Measurements from ENCODE around the gene GLRA3. TPM values are rescaled to one million over a fixed set of nuclear protein-coding genes. Genes with fewer than 3 reads are reported as not detected.

The GLRA3 gene
- total and polyA plus RNA-seq, 8 donors, result 0.03 to 0.11 (median 0.04) TPM; not detected in 3

GRCh38 chr4:174658246-174658645 lies 170.8 kb downstream of the GLRA3 start:
- Histone ChIP-seq H3K9me3 (no peaks in the 10 kb centered on the region), H3K36me3 (no peaks in the 10 kb centered on the region), H3K27me3 (peaks cover 0 to 3% of the 10 kb centered on the region in 2 donors), H3K27ac (no peak overlapping the region), H3K4me3 (no peak overlapping the region), H3K4me1 (no peaks in the 10 kb centered on the region)
- ATAC-seq, result no peak
- DNase-seq, result no peak
- TF ChIP-seq CTCF (IDR thresholded peaks at IDR 0.05), result no peak
- intact Hi-C loops (cut with DNase I), result no loop called here

DNA sequence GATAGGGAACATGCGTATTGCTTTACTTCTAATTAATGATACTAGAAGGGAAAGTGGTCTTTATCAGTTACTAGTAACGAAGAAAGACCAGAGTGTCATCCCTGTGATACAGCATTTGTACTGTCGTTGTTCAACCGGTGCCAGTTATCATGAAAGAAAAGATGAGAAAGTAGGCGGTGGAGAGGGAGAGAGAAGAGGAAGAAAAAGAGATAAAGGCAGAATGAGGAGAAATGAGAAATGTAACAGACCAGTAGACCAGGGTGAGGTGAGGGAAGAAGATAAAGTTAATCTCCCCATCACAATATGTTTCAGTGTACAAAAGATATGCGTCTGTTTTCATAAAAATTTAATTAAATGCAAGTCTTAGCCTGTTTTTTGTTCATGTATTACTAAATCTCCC lies 171.6 kb downstream of the GLRA3 start:
- Histone ChIP-seq H3K4me1 (no peaks in the 10 kb centered on the region), H3K4me3 (no peak overlapping the region), H3K27ac (no peak overlapping the region), H3K27me3 (peaks cover 0 to 3% of the 10 kb centered on the region in 2 donors), H3K9me3 (no peaks in the 10 kb centered on the region), H3K36me3 (no peaks in the 10 kb centered on the region)
- no peak for TF ChIP-seq CTCF (IDR thresholded peaks at IDR 0.05)
- ATAC-seq (no peak), DNase-seq (no peak)
- intact Hi-C loops (cut with DNase I), result no loop called here

DNA sequence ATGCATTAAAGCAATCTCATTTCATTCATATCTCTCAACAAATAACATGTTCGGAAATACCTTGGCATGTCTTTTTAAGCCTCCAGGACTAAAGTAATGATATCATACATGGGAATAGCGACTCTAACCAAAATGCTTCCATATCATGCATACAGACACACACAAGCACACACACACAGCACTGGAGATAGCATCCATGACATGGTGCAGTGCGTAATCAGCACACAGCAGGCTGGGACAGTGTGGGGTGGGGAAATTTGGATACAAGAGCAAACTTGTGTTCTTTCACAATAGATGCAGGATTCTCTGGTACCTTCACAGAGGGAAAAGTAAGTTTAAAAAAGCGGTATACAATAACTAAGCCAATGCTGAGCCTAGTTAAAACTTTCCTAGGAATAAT lies 174.4 kb downstream of the GLRA3 start:
- Histone ChIP-seq H3K4me1 (no peaks in the 10 kb centered on the region), H3K36me3 (no peaks in the 10 kb centered on the region), H3K27me3 (peaks cover 0 to 3% of the 10 kb centered on the region in 2 donors), H3K9me3 (no peaks in the 10 kb centered on the region), H3K4me3 (no peak overlapping the region), H3K27ac (no peak overlapping the region)
- intact Hi-C loops (cut with DNase I), result no loop called here
- no peak for TF ChIP-seq CTCF (IDR thresholded peaks at IDR 0.05)
- ATAC-seq (no peak), DNase-seq (no peak)

- H3K4me1 ChIP-seq, result no peaks in the 10 kb centered on the region
- no peaks in the 10 kb centered on the region for H3K36me3 ChIP-seq
- no peaks in the 10 kb centered on the region for H3K9me3 ChIP-seq
- intact Hi-C loops (cut with DNase I), result no loop called here
- H3K27ac ChIP-seq, result no peak overlapping the region
- ATAC-seq (no peak), DNase-seq (no peak)
- H3K27me3 ChIP-seq, result no peaks in the 10 kb centered on the region
- TF ChIP-seq CTCF (IDR thresholded peaks at IDR 0.05), result no peak
- no peak overlapping the region for H3K4me3 ChIP-seq
Measured at GRCh38 chr4:174650711-174651355, 178.2 kb downstream of the GLRA3 start.

GRCh38 chr4:174648812-174649211 lies 180.2 kb downstream of the GLRA3 start:
- H3K4me3 ChIP-seq, result no peak overlapping the region
- H3K36me3 ChIP-seq, result no peaks in the 10 kb centered on the region
- H3K9me3 ChIP-seq, result no peaks in the 10 kb centered on the region
- H3K27me3 ChIP-seq, result no peaks in the 10 kb centered on the region
- no peak overlapping the region for H3K27ac ChIP-seq
- intact Hi-C loops (cut with DNase I), result no loop called here
- no peak for ATAC-seq
- H3K4me1 ChIP-seq, result no peaks in the 10 kb centered on the region
- no peak for TF ChIP-seq CTCF (IDR thresholded peaks at IDR 0.05)
- DNase-seq, result no peak
